Testis (tissue), 3 donors: Measurements from ENCODE around the gene TRIM32. TPM values are rescaled to one million over a fixed set of nuclear protein-coding genes. Genes with fewer than 3 reads are reported as not detected.

Experiments
- DNase-seq: peaks from one replicate; pipeline ENCODE4 v3.0.0-alpha.2; 2019
- H3K27ac ChIP-seq, 2 donors: fragments of 200-600 bp; sonication (generic); one replicate each; pipeline ENCODE4 v1.5.1; 2019
- H3K27me3 ChIP-seq: fragments of 200-600 bp; sonication (generic); one replicate; pipeline ENCODE4 v1.5.1; 2019
- H3K36me3 ChIP-seq: fragments of 200-600 bp; sonication (generic); one replicate; pipeline ENCODE4 v1.5.1; 2017; ENCODE audit warnings: low read depth; ENCODE audit errors: missing control alignments
- H3K4me1 ChIP-seq: fragments of 200-600 bp; sonication (generic); one replicate; pipeline ENCODE4 v1.5.1; 2019
- H3K4me3 ChIP-seq, 2 donors: fragments of 200-600 bp; sonication (generic); one replicate each; pipeline ENCODE4 v1.5.1; 2017 to 2019
- H3K9me3 ChIP-seq: fragments of 200-600 bp; sonication (generic); one replicate; pipeline ENCODE4 v1.5.1; 2017
- POLR2A ChIP-seq: fragments of 450-650 bp; IDR thresholded peaks from one replicate; pipeline ENCODE4 v1.6.1; 2017; ENCODE audit warnings: antibody characterized with exemption, mild to moderate bottlenecking, moderate library complexity
- WGBS, 2 donors: methylation state at CpG; one replicate each; pipeline ENCODE4 v1.1.5; 2018; 5-methylcytosine and 5-hydroxymethylcytosine counted together
- intact Hi-C: fragments of 100-400 bp; cut with DNase I; formaldehyde crosslinking; loops from one replicate; pipeline ENCODE4 v1.15.1; 2023; ENCODE audit warnings: low total_unique reads
- polyA plus RNA-seq: library from polyadenylated mRNA; stranded (reverse); fragments of 350-450 nt; fragmentation: Illumina TruSeq; extraction: RNeasy Lipid Tissue Mini Kit (QIAGEN cat#74804); gene quantifications from one replicate; pipeline ENCODE4 v1.2.3, GENCODE V29; 2014; ENCODE audit warnings: low read depth, low replicate concordance; ENCODE audit not compliant: insufficient read depth
- total RNA-seq, 2 donors: library from RNA; depleted of rRNA; stranded (reverse); fragments of >200 nt; gene quantifications; one replicate each; pipeline ENCODE4 v1.2.3, GENCODE V29; 2016
- TF ChIP-seq, protein P1 (sequence below), 3 experiments: fragments of 450-650 bp in 2 of 3; fragments of 200-600 bp in 1 of 3; sonication (generic) in 1 of 3; IDR thresholded peaks; one replicate each; pipeline ENCODE4 v1.5.1; 2016 to 2019; ENCODE audit warnings: antibody characterized with exemption in 3 of 3, mild to moderate bottlenecking in 2 of 3, moderate library complexity in 1 of 3

TRIM32 gene
- total and polyA plus RNA-seq, 3 donors from 2014 or later: 12.5 to 15.2 (median 12.6) TPM

- H3K4me1 ChIP-seq: no peaks in the 10 kb centered on the region
- H3K4me3 ChIP-seq: no peak overlapping the region
- H3K27me3 ChIP-seq: no peaks in the 10 kb centered on the region
- TF ChIP-seq, protein P1, sequence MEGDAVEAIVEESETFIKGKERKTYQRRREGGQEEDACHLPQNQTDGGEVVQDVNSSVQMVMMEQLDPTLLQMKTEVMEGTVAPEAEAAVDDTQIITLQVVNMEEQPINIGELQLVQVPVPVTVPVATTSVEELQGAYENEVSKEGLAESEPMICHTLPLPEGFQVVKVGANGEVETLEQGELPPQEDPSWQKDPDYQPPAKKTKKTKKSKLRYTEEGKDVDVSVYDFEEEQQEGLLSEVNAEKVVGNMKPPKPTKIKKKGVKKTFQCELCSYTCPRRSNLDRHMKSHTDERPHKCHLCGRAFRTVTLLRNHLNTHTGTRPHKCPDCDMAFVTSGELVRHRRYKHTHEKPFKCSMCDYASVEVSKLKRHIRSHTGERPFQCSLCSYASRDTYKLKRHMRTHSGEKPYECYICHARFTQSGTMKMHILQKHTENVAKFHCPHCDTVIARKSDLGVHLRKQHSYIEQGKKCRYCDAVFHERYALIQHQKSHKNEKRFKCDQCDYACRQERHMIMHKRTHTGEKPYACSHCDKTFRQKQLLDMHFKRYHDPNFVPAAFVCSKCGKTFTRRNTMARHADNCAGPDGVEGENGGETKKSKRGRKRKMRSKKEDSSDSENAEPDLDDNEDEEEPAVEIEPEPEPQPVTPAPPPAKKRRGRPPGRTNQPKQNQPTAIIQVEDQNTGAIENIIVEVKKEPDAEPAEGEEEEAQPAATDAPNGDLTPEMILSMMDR (IDR thresholded peaks at IDR 0.05): no peak
- no peak for TF ChIP-seq POLR2A
- H3K27ac ChIP-seq: no peak overlapping the region
- H3K36me3 ChIP-seq: no peaks in the 10 kb centered on the region
- no peaks in the 10 kb centered on the region for H3K9me3 ChIP-seq
- DNase-seq: no peak
- intact Hi-C loops: no loop called here
Measured at GRCh38 chr9:116716438-116716837, 29.3 kb downstream of the TRIM32 start.

DNA sequence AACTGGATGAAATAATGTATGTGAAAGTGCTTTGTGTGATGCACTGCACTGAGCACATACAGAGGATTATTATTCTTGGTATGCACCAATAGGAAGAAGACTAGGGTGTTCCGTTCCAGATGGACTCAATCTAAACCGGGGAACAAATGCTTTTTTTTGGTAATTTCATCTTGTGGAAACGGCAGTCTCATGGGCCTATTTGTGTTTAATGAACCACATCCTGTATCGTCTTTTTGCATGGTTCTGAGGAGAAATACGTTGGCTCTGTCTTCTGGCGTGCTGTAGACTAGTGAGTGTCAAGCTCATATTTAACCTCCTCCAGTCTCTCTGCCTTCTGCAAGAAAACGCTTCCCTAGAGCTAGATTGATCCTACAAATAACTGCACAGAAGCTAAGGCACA lies 30.0 kb downstream of the TRIM32 start:
- no peaks in the 10 kb centered on the region for H3K27me3 ChIP-seq
- H3K27ac ChIP-seq: no peak overlapping the region
- H3K9me3 ChIP-seq: no peaks in the 10 kb centered on the region
- H3K4me1 ChIP-seq: no peaks in the 10 kb centered on the region
- H3K4me3 ChIP-seq: no peak overlapping the region
- H3K36me3 ChIP-seq: no peaks in the 10 kb centered on the region
- no peak for DNase-seq
- TF ChIP-seq POLR2A: no peak
- TF ChIP-seq, protein P1 (IDR thresholded peaks at IDR 0.05): no peak
- intact Hi-C loops: no loop called here
- 35 to 58% methylated on average over 7 of the region's 7 CpGs for WGBS, 2 donors

DNA sequence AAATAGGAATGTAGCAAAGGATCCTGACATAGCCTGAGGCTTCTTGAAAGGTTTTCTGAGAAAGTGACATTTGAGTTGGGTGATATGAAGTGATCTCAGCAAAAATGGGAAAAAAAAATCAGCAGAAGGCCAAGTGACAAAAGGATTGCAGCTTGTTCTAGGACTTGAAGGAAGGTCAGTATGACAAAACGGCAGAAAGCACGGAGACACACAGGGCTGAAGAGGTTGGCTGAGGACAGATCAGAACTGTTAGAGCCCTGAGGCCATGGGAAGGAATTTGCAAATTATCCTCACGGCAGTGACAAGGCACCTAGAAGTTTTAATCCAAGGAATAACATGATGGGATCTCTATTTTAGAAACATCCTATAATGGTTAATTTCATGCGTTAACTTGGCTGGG lies 31.0 kb downstream of the TRIM32 start:
- intact Hi-C loops: no loop called here
- 85 to 91% methylated on average over 4 of the region's 4 CpGs for WGBS, 2 donors
- TF ChIP-seq, protein P1 (IDR thresholded peaks at IDR 0.05): no peak
- TF ChIP-seq POLR2A: no peak
- no peaks in the 10 kb centered on the region for H3K4me1 ChIP-seq
- H3K9me3 ChIP-seq: no peaks in the 10 kb centered on the region
- H3K4me3 ChIP-seq: no peak overlapping the region
- no peak overlapping the region for H3K27ac ChIP-seq
- no peaks in the 10 kb centered on the region for H3K36me3 ChIP-seq
- H3K27me3 ChIP-seq: no peaks in the 10 kb centered on the region
- no peak for DNase-seq

DNA sequence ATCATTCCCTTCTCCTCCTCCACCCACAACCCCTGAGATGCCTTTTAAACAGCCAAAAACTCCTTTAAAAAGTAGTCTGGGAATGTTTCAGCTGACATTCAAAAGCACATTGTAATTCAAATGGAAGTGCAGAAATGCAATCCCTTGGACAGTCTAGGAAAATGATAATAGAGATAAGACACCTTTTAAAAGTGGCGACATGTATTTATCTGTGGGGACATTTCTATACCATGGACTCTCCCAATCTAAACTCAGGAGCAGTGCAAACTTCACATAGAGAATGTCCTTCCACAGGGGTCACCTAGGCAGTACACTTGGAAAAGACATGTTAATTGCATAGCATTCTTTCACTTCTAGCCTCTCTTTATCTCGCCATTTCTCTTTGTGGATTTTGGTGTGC lies 33.0 kb downstream of the TRIM32 start:
- no peak overlapping the region for H3K27ac ChIP-seq
- no peak for DNase-seq
- intact Hi-C loops: no loop called here
- H3K4me1 ChIP-seq: no peaks in the 10 kb centered on the region
- no peaks in the 10 kb centered on the region for H3K9me3 ChIP-seq
- no peaks in the 10 kb centered on the region for H3K27me3 ChIP-seq
- no peak for TF ChIP-seq POLR2A
- TF ChIP-seq, protein P1 (IDR thresholded peaks at IDR 0.05): no peak
- H3K4me3 ChIP-seq: no peak overlapping the region
- WGBS, 2 donors: 63 to 78% methylated on average over 2 of the region's 2 CpGs
- no peaks in the 10 kb centered on the region for H3K36me3 ChIP-seq

DNA sequence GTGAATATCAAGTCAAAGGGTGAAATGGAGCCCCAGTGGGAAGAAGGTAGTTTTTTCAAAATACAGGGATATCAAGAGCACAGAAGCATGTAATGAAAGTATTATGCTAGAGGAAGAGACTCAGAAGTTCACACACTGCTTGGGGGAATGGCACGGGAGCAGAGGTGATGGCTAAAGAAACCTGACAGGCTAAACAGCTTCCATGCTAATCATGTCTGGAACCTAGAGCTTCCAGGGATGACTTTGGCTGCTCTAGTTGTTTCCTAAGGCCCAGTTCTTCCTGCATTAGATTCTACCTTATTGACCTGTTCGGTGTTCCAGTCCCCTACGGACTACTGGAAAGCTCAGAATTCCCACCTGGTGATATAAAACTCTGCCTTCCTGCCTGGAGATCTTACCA lies 34.3 kb downstream of the TRIM32 start:
- intact Hi-C loops: no loop called here
- TF ChIP-seq POLR2A: no peak
- TF ChIP-seq, protein P1 (IDR thresholded peaks at IDR 0.05): no peak

More for the DNA sequence above, 34.3 kb downstream of the TRIM32 start:
- no peaks in the 10 kb centered on the region for H3K9me3 ChIP-seq
- H3K27me3 ChIP-seq: no peaks in the 10 kb centered on the region
- WGBS, 2 donors: 93 to 95% methylated on average over 3 of the region's 3 CpGs
- no peak for DNase-seq
- no peak overlapping the region for H3K27ac ChIP-seq
- H3K4me3 ChIP-seq: no peak overlapping the region
- no peaks in the 10 kb centered on the region for H3K4me1 ChIP-seq
- no peaks in the 10 kb centered on the region for H3K36me3 ChIP-seq
